ENCODE measurements around the gene HOXA3.

HOXA3 gene

GRCh38 chr7:27192546-27193334, 40.4 kb upstream of the HOXA3 start:
- Mint-ChIP-seq H3K27ac (no peak overlapping the region), H3K36me3 (ENCODE audit: low read depth) (peaks cover 6% of the 10 kb centered on the region), H3K4me3 (no peak overlapping the region), H3K4me1 (ENCODE audit: low read depth) (peaks cover 10% of the 10 kb centered on the region), H3K27me3 (ENCODE audit: low read depth) (peaks cover 89% of the 10 kb centered on the region), H3K9me3 (no peaks in the 10 kb centered on the region)

GRCh38 chr7:27191833-27192545, 39.6 kb upstream of the HOXA3 start:
- no peak overlapping the region for H3K27ac Mint-ChIP-seq
- peaks cover 89% of the 10 kb centered on the region for H3K27me3 Mint-ChIP-seq (ENCODE audit: low read depth)
- H3K9me3 Mint-ChIP-seq, result no peaks in the 10 kb centered on the region
- peaks cover 10% of the 10 kb centered on the region for H3K4me1 Mint-ChIP-seq (ENCODE audit: low read depth)
- H3K4me3 Mint-ChIP-seq, result no peak overlapping the region
- H3K36me3 Mint-ChIP-seq (ENCODE audit: low read depth), result peaks cover 6% of the 10 kb centered on the region

GRCh38 chr7:27191161-27191731, 38.9 kb upstream of the HOXA3 start:
- H3K27ac Mint-ChIP-seq, result no peak overlapping the region

GRCh38 chr7:27189997-27190748, 37.8 kb upstream of the HOXA3 start:
- H3K27me3 Mint-ChIP-seq (ENCODE audit: low read depth), result peaks cover 92% of the 10 kb centered on the region
- H3K36me3 Mint-ChIP-seq (ENCODE audit: low read depth), result peaks cover 6% of the 10 kb centered on the region
- peak overlapping the region; percentile 33 for H3K27ac Mint-ChIP-seq
- H3K4me3 Mint-ChIP-seq, result peak overlapping the region; percentile 25
- peaks cover 19% of the 10 kb centered on the region for H3K4me1 Mint-ChIP-seq (ENCODE audit: low read depth)
- no peaks in the 10 kb centered on the region for H3K9me3 Mint-ChIP-seq

More at GRCh38 chr7:27191161-27191731, 38.9 kb upstream of the HOXA3 start:
- Mint-ChIP-seq H3K4me3 (no peak overlapping the region), H3K9me3 (no peaks in the 10 kb centered on the region), H3K36me3 (ENCODE audit: low read depth) (peaks cover 6% of the 10 kb centered on the region), H3K27me3 (ENCODE audit: low read depth) (peaks cover 89% of the 10 kb centered on the region), H3K4me1 (ENCODE audit: low read depth) (peaks cover 13% of the 10 kb centered on the region)

GRCh38 chr7:27189295-27189996, 37.1 kb upstream of the HOXA3 start:
- H3K27me3 Mint-ChIP-seq (ENCODE audit: low read depth), result peaks cover 92% of the 10 kb centered on the region
- H3K36me3 Mint-ChIP-seq (ENCODE audit: low read depth), result peaks cover 10% of the 10 kb centered on the region
- peaks cover 23% of the 10 kb centered on the region for H3K4me1 Mint-ChIP-seq (ENCODE audit: low read depth)
- H3K27ac Mint-ChIP-seq, result peak overlapping the region; percentile 33
- H3K9me3 Mint-ChIP-seq, result no peaks in the 10 kb centered on the region
- no peak overlapping the region for H3K4me3 Mint-ChIP-seq

- Mint-ChIP-seq H3K27ac (peak overlapping the region; percentile 36), H3K9me3 (no peaks in the 10 kb centered on the region), H3K4me3 (peak overlapping the region; percentile 42), H3K4me1 (ENCODE audit: low read depth) (peaks cover 23% of the 10 kb centered on the region), H3K36me3 (ENCODE audit: low read depth) (peaks cover 10% of the 10 kb centered on the region), H3K27me3 (ENCODE audit: low read depth) (peaks cover 88% of the 10 kb centered on the region)
Measured at GRCh38 chr7:27188386-27189294, 36.3 kb upstream of the HOXA3 start.

- Mint-ChIP-seq H3K9me3 (no peaks in the 10 kb centered on the region), H3K36me3 (ENCODE audit: low read depth) (peaks cover 10% of the 10 kb centered on the region), H3K27me3 (ENCODE audit: low read depth) (peaks cover 88% of the 10 kb centered on the region), H3K4me3 (peak overlapping the region; percentile 42), H3K4me1 (ENCODE audit: low read depth) (peaks cover 22% of the 10 kb centered on the region), H3K27ac (peak overlapping the region; percentile 41)
Measured at GRCh38 chr7:27187475-27188385, 35.3 kb upstream of the HOXA3 start.

- Mint-ChIP-seq H3K9me3 (no peaks in the 10 kb centered on the region), H3K4me3 (no peak overlapping the region), H3K27me3 (ENCODE audit: low read depth) (peaks cover 91% of the 10 kb centered on the region), H3K36me3 (ENCODE audit: low read depth) (peaks cover 10% of the 10 kb centered on the region), H3K27ac (no peak overlapping the region), H3K4me1 (ENCODE audit: low read depth) (peaks cover 21% of the 10 kb centered on the region)
Measured at GRCh38 chr7:27186668-27187474, 34.5 kb upstream of the HOXA3 start.

- Mint-ChIP-seq H3K4me3 (peak overlapping the region; percentile 63), H3K36me3 (ENCODE audit: low read depth) (peaks cover 10% of the 10 kb centered on the region), H3K9me3 (no peaks in the 10 kb centered on the region), H3K27ac (peak overlapping the region; percentile 87), H3K4me1 (ENCODE audit: low read depth) (peaks cover 21% of the 10 kb centered on the region), H3K27me3 (ENCODE audit: low read depth) (peaks cover 92% of the 10 kb centered on the region)
Measured at GRCh38 chr7:27185854-27186667, 33.7 kb upstream of the HOXA3 start.

- peaks cover 21% of the 10 kb centered on the region for H3K4me1 Mint-ChIP-seq (ENCODE audit: low read depth)
- peak within 1 kb of the TSS; percentile 63 for H3K4me3 Mint-ChIP-seq
- peak within 1 kb of the TSS; percentile 87 for H3K27ac Mint-ChIP-seq
- no peaks in the 10 kb centered on the region for H3K9me3 Mint-ChIP-seq
- H3K27me3 Mint-ChIP-seq (ENCODE audit: low read depth), result peaks cover 88% of the 10 kb centered on the region
- H3K36me3 Mint-ChIP-seq (ENCODE audit: low read depth), result peaks cover 7% of the 10 kb centered on the region
Measured at GRCh38 chr7:27185013-27185853, 32.9 kb upstream of the HOXA3 start, which contains the start of gene HOXA11. Gene HOXA11, minus strand, starts transcription at chr7:27185232. Its CDS starts 88 bp downstream, at chr7:27185144.

All from T-helper 1 cell treated with Interleukin-12 subunit alpha and Interleukin-12 subunit beta and Interleukin-4 antibody, amounts not matched to agents 30 μg/mL and 1 μg/mL, for 36 hours (primary cell).